OCI-LY1 (cell line): ENCODE data around the gene GABARAPL2.

Experiments
- H2AFZ ChIP-seq: fragments of 200-600 bp; sonication (generic), shearing (Covaris generic); 2 replicates; pipeline ENCODE4 v1.6.0; 2014; ENCODE audit warnings: antibody characterized with exemption, mild to moderate bottlenecking, low read length
- H3F3A ChIP-seq: fragments of 200-600 bp; sonication (generic), shearing (Covaris generic); 2 replicates; pipeline ENCODE4 v1.6.0; 2014; ENCODE audit warnings: mild to moderate bottlenecking, antibody characterized with exemption, low read length, moderate library complexity; ENCODE audit not compliant: insufficient read depth
- H3K27ac ChIP-seq: fragments of 200-600 bp; sonication (generic); 2 replicates; pipeline ENCODE4 v1.5.1; 2014; ENCODE audit warnings: low read length, mixed run types, mild to moderate bottlenecking, low read depth; ENCODE audit not compliant: poor library complexity, severe bottlenecking
- H3K27me3 ChIP-seq: fragments of 200-600 bp; sonication (generic); 2 replicates; pipeline ENCODE4 v1.6.0; 2014; ENCODE audit warnings: antibody characterized with exemption, mild to moderate bottlenecking, low read length, moderate library complexity; ENCODE audit not compliant: insufficient read depth
- H3K36me3 ChIP-seq: fragments of 200-600 bp; sonication (generic); 2 replicates; pipeline ENCODE4 v1.6.1; 2014; ENCODE audit warnings: mild to moderate bottlenecking, antibody characterized with exemption, low read length, moderate library complexity, mixed read lengths; ENCODE audit not compliant: insufficient read depth
- H3K4me1 ChIP-seq: fragments of 200-600 bp; sonication (generic); 2 replicates; pipeline ENCODE4 v1.5.1; 2014; ENCODE audit warnings: mild to moderate bottlenecking, low read length, moderate library complexity; ENCODE audit not compliant: insufficient read depth, severe bottlenecking
- H3K4me2 ChIP-seq: fragments of 200-600 bp; sonication (generic), shearing (Covaris generic); 2 replicates; pipeline ENCODE4 v1.6.1; 2014; ENCODE audit warnings: low read length
- H3K4me3 ChIP-seq: fragments of 200-600 bp; sonication (generic); 2 replicates; pipeline ENCODE4 v1.5.1; 2014; ENCODE audit warnings: low read length, low read depth, mild to moderate bottlenecking, mixed read lengths; ENCODE audit not compliant: poor library complexity, severe bottlenecking
- H3K79me2 ChIP-seq: fragments of 200-600 bp; shearing (Covaris generic); 2 replicates; pipeline ENCODE4 v1.6.1; 2016; ENCODE audit warnings: mixed run types, low read length, mixed read lengths; ENCODE audit not compliant: insufficient read depth
- H3K9ac ChIP-seq: fragments of 200-600 bp; sonication (generic), shearing (Covaris generic); 2 replicates; pipeline ENCODE4 v1.6.1; 2014; ENCODE audit warnings: mild to moderate bottlenecking, low read length, mixed read lengths
- H3K9me2 ChIP-seq: fragments of 200-600 bp; sonication (generic), shearing (Covaris generic); 2 replicates; pipeline ENCODE4 v1.6.1; 2014; ENCODE audit warnings: low read depth, mild to moderate bottlenecking, low read length, mixed read lengths
- H3K9me3 ChIP-seq: fragments of 200-600 bp; shearing (Covaris generic); 2 replicates; pipeline ENCODE4 v1.6.1; 2014; ENCODE audit warnings: low read length, mixed read lengths
- H4K20me1 ChIP-seq: fragments of 200-600 bp; sonication (generic), shearing (Covaris generic); 2 replicates; pipeline ENCODE4 v1.6.0; 2016; ENCODE audit warnings: mild to moderate bottlenecking, low read length; ENCODE audit not compliant: insufficient read depth
- EZH2 ChIP-seq: fragments of 200-600 bp; sonication (generic), shearing (Covaris generic); IDR thresholded peaks from 2 replicates; pipeline ENCODE4 v1.8.0; 2017; ENCODE audit warnings: borderline replicate concordance, mixed run types, mild to moderate bottlenecking, antibody characterized with exemption, low read length, moderate library complexity, mixed read lengths
- TF ChIP-seq, protein P1 (sequence below): fragments of 200-600 bp; sonication (generic), shearing (Covaris generic); IDR thresholded peaks from 2 replicates; pipeline ENCODE4 v1.5.1; 2017; ENCODE audit warnings: mild to moderate bottlenecking, antibody characterized with exemption, low read length, moderate library complexity, mixed read lengths

GABARAPL2 gene

DNA sequence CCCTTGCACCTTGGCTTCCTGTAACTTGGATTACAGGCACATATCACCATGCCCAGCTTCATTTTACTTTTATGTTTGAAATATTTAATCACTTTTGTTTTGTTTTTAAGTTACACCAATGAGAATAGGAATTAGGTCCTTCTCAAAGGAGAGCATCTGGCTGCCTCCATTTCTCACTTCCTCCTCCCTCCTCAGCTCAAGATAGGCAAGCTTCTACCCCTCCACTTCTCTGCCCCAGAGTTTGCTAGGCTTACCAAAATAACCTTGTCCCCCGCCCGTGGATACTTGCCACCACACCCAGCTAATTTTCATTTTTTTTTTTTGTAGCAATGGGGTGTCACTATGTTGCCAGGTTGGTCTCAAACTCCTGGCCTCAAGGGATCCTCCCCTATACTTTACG, 17.9 kb downstream of the GABARAPL2 start:
- Histone ChIP-seq H3K79me2 (no peaks in the 10 kb centered on the region), H3K27me3 (no peaks in the 10 kb centered on the region), H3K9ac (no peak overlapping the region), H3K36me3 (peaks cover 15% of the 10 kb centered on the region; the same call in 1 of the 2 replicates), H4K20me1 (no peaks in the 10 kb centered on the region), H3K9me3 (no peaks in the 10 kb centered on the region), H3K9me2 (no peaks in the 10 kb centered on the region), H2AFZ (no peak overlapping the region), H3K4me2 (no peak overlapping the region), H3F3A (no peaks in the 10 kb centered on the region), H3K27ac (peak overlapping the region; percentile 22), H3K4me1 (peaks cover 10% of the 10 kb centered on the region), H3K4me3 (no peak overlapping the region)
- no peak for TF ChIP-seq EZH2
- TF ChIP-seq, protein P1, sequence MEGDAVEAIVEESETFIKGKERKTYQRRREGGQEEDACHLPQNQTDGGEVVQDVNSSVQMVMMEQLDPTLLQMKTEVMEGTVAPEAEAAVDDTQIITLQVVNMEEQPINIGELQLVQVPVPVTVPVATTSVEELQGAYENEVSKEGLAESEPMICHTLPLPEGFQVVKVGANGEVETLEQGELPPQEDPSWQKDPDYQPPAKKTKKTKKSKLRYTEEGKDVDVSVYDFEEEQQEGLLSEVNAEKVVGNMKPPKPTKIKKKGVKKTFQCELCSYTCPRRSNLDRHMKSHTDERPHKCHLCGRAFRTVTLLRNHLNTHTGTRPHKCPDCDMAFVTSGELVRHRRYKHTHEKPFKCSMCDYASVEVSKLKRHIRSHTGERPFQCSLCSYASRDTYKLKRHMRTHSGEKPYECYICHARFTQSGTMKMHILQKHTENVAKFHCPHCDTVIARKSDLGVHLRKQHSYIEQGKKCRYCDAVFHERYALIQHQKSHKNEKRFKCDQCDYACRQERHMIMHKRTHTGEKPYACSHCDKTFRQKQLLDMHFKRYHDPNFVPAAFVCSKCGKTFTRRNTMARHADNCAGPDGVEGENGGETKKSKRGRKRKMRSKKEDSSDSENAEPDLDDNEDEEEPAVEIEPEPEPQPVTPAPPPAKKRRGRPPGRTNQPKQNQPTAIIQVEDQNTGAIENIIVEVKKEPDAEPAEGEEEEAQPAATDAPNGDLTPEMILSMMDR = no peak

- Histone ChIP-seq H3K4me2 (no peak overlapping the region), H3K4me1 (peaks cover 9% of the 10 kb centered on the region), H2AFZ (no peak overlapping the region), H4K20me1 (no peaks in the 10 kb centered on the region), H3K79me2 (no peaks in the 10 kb centered on the region), H3K9me2 (no peaks in the 10 kb centered on the region), H3K9ac (no peak overlapping the region), H3K4me3 (no peak overlapping the region), H3F3A (no peaks in the 10 kb centered on the region), H3K9me3 (no peaks in the 10 kb centered on the region), H3K36me3 (peaks cover 9% of the 10 kb centered on the region), H3K27me3 (no peaks in the 10 kb centered on the region), H3K27ac (no peak overlapping the region)
- TF ChIP-seq, protein P1 = no peak
- TF ChIP-seq EZH2 = no peak
Observed at GRCh38 chr16:75588716-75589115, 22.5 kb downstream of the GABARAPL2 start.

DNA sequence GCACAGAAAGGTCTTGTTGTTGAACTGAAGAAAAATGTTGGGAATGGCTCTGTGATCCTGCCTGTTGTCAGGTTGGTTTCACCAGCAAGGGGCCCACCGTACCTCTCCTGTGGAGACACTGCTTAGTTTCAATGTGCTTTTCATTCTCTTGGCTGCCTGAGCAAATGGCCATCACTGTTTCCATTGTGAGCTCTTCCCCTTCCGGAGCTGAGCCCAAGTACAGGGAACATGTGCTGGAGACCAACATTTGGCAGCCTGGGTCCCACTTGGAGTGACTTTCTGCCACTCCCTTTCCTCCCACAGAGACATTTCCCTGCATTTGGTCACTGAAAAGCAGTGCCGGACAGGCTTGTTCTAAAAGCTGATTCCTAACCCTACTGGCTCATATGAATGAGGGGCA, 23.1 kb downstream of the GABARAPL2 start:
- no peak overlapping the region for H2AFZ ChIP-seq

More for the DNA sequence above, 23.1 kb downstream of the GABARAPL2 start:
- Histone ChIP-seq H3K9ac (no peak overlapping the region), H3F3A (no peaks in the 10 kb centered on the region), H3K4me1 (peaks cover 4% of the 10 kb centered on the region), H3K79me2 (no peaks in the 10 kb centered on the region), H3K4me2 (no peak overlapping the region), H3K9me2 (no peaks in the 10 kb centered on the region), H3K27me3 (no peaks in the 10 kb centered on the region), H3K9me3 (no peaks in the 10 kb centered on the region), H3K4me3 (no peak overlapping the region), H4K20me1 (no peaks in the 10 kb centered on the region), H3K27ac (no peak overlapping the region), H3K36me3 (peaks cover 14% of the 10 kb centered on the region)
- no peak for TF ChIP-seq EZH2
- TF ChIP-seq, protein P1 = no peak
